A673 (cell line): ENCODE measurements around the gene HTR5A.

Experiments
- EZH2 ChIP-seq: fragments of 200-600 bp; sonication (generic); IDR thresholded peaks from 2 replicates; pipeline ENCODE4 v1.6.1; 2017; ENCODE audit warnings: borderline replicate concordance, low read depth, mild to moderate bottlenecking, mixed read lengths, antibody characterized with exemption, low read length; ENCODE audit not compliant: poor library complexity, severe bottlenecking
- TF ChIP-seq, protein P1 (sequence below): fragments of 300-800, 200-600 bp; sonication (generic); conservative IDR thresholded peaks from 2 replicates; pipeline ENCODE4 v1.5.1; 2017; ENCODE audit warnings: low read depth, mild to moderate bottlenecking, antibody characterized with exemption, low read length, moderate library complexity, mixed read lengths

DNA sequence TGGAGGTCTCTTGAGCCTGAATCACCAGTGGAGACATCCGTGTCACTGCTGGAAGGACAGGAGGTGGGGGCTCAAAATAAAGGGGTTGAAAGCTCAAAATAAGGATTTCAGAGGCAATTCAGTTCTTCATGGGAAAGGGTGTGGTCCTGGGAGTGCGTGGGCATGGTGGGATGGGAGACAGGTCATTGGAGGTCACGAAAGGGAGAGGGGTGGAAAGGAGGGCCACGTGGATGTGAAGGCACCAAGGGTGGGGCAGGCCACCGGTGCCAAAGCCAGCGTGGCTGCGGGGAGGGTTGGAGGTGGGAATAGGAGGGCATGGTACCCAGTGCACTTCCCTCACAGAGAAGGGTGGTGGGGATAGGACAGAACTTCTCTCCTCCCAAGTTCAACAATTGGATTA lies 59.7 kb downstream of the HTR5A start:
- TF ChIP-seq, protein P1, sequence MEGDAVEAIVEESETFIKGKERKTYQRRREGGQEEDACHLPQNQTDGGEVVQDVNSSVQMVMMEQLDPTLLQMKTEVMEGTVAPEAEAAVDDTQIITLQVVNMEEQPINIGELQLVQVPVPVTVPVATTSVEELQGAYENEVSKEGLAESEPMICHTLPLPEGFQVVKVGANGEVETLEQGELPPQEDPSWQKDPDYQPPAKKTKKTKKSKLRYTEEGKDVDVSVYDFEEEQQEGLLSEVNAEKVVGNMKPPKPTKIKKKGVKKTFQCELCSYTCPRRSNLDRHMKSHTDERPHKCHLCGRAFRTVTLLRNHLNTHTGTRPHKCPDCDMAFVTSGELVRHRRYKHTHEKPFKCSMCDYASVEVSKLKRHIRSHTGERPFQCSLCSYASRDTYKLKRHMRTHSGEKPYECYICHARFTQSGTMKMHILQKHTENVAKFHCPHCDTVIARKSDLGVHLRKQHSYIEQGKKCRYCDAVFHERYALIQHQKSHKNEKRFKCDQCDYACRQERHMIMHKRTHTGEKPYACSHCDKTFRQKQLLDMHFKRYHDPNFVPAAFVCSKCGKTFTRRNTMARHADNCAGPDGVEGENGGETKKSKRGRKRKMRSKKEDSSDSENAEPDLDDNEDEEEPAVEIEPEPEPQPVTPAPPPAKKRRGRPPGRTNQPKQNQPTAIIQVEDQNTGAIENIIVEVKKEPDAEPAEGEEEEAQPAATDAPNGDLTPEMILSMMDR = no peak
- no peak for TF ChIP-seq EZH2
